Measurements from ENCODE around the gene UNG.
A peak's percentile ranks its signal among the peaks of the same experiment; 100 is the strongest.
"Not testable (repeated sequence)": the region's sequence is repeated elsewhere in the genome, so short reads cannot be mapped to it uniquely, and the experiment has no call there.

Gene UNG

GRCh38 chr12:109097435-109098182, at the start of gene UNG:
Gene UNG, plus strand, starts transcription at chr12:109097597. Its CDS starts 83 bp downstream, at chr12:109097680.
- H3K9ac ChIP-seq (ENCODE audit: low read depth, low read length) = peak within 1 kb of the TSS; percentile 94
- 0 out of 2 replicates have a peak, but pooled peaks cover 5% of the 10 kb centered on the region for H3K27me3 ChIP-seq (ENCODE audit: control insufficient read depth, insufficient read depth, low read length)
- peaks cover 10% of the 10 kb centered on the region; the same call in 1 of the 2 replicates for H3K4me1 ChIP-seq (ENCODE audit: control insufficient read depth, insufficient read depth, low read length)

GRCh38 chr12:109048706-109049105, 48.7 kb upstream of the UNG start:
- not testable (repeated sequence) for H3K9ac ChIP-seq (ENCODE audit: low read depth, low read length); H3K4me3 ChIP-seq (ENCODE audit: low read depth, low read length); H3K4me1 ChIP-seq (ENCODE audit: control insufficient read depth, insufficient read depth, low read length); H3K9me3 ChIP-seq (ENCODE audit: control insufficient read depth, insufficient read depth, low read length); H3K27ac ChIP-seq (ENCODE audit: low read depth, low read length); H3K36me3 ChIP-seq (ENCODE audit: control insufficient read depth, insufficient read depth, low read length); H3K27me3 ChIP-seq (ENCODE audit: control insufficient read depth, insufficient read depth, low read length)

More at GRCh38 chr12:109097435-109098182, at the start of gene UNG:
- H3K4me3 ChIP-seq (ENCODE audit: low read depth, low read length) = peak within 1 kb of the TSS; percentile 91
- H3K9me3 ChIP-seq (ENCODE audit: control insufficient read depth, insufficient read depth, low read length) = no peaks in the 10 kb centered on the region
- H3K36me3 ChIP-seq (ENCODE audit: control insufficient read depth, insufficient read depth, low read length) = peaks cover 40% of the 10 kb centered on the region
- H3K27ac ChIP-seq (ENCODE audit: low read depth, low read length) = peak within 1 kb of the TSS; percentile 98

- H3K4me1 ChIP-seq (ENCODE audit: control insufficient read depth, insufficient read depth, low read length); H3K4me3 ChIP-seq (ENCODE audit: low read depth, low read length); H3K27ac ChIP-seq (ENCODE audit: low read depth, low read length); H3K9ac ChIP-seq (ENCODE audit: low read depth, low read length); H3K36me3 ChIP-seq (ENCODE audit: control insufficient read depth, insufficient read depth, low read length); H3K27me3 ChIP-seq (ENCODE audit: control insufficient read depth, insufficient read depth, low read length); H3K9me3 ChIP-seq (ENCODE audit: control insufficient read depth, insufficient read depth, low read length): not testable (repeated sequence)
Observed at GRCh38 chr12:109049794-109050193, 47.6 kb upstream of the UNG start.

GRCh38 chr12:109052097-109052413, 45.3 kb upstream of the UNG start:
- no peaks in the 10 kb centered on the region for H3K36me3 ChIP-seq (ENCODE audit: control insufficient read depth, insufficient read depth, low read length)
- H3K4me1 ChIP-seq (ENCODE audit: control insufficient read depth, insufficient read depth, low read length) = peaks cover 6% of the 10 kb centered on the region
- no peaks in the 10 kb centered on the region for H3K27me3 ChIP-seq (ENCODE audit: control insufficient read depth, insufficient read depth, low read length)
- no peaks in the 10 kb centered on the region for H3K9me3 ChIP-seq (ENCODE audit: control insufficient read depth, insufficient read depth, low read length)
- peak overlapping the region; percentile 92 for H3K4me3 ChIP-seq (ENCODE audit: low read depth, low read length)
- no peak overlapping the region for H3K27ac ChIP-seq (ENCODE audit: low read depth, low read length)
- no peak overlapping the region for H3K9ac ChIP-seq (ENCODE audit: low read depth, low read length)

GRCh38 chr12:109052414-109053323, 44.7 kb upstream of the UNG start, which contains the start of gene USP30:
Gene USP30, plus strand, starts transcription at chr12:109052576. Its CDS starts 103 bp downstream, at chr12:109052679.
- Histone ChIP-seq H3K9ac (ENCODE audit: low read depth, low read length) (peak within 1 kb of the TSS; percentile 20; the same call in 1 of the 2 replicates), H3K27me3 (ENCODE audit: control insufficient read depth, insufficient read depth, low read length) (no peaks in the 10 kb centered on the region), H3K36me3 (ENCODE audit: control insufficient read depth, insufficient read depth, low read length) (no peaks in the 10 kb centered on the region), H3K4me1 (ENCODE audit: control insufficient read depth, insufficient read depth, low read length) (peaks cover 6% of the 10 kb centered on the region), H3K9me3 (ENCODE audit: control insufficient read depth, insufficient read depth, low read length) (no peaks in the 10 kb centered on the region), H3K4me3 (ENCODE audit: low read depth, low read length) (peak within 1 kb of the TSS; percentile 92), H3K27ac (ENCODE audit: low read depth, low read length) (peak within 1 kb of the TSS; percentile 50)

- Histone ChIP-seq H3K36me3 (ENCODE audit: control insufficient read depth, insufficient read depth, low read length) (0 out of 2 replicates have a peak, but pooled peaks cover under 1% of the 10 kb centered on the region), H3K27me3 (ENCODE audit: control insufficient read depth, insufficient read depth, low read length) (no peaks in the 10 kb centered on the region), H3K4me3 (ENCODE audit: low read depth, low read length) (peak overlapping the region; percentile 92), H3K9me3 (ENCODE audit: control insufficient read depth, insufficient read depth, low read length) (no peaks in the 10 kb centered on the region), H3K9ac (ENCODE audit: low read depth, low read length) (no peak overlapping the region), H3K4me1 (ENCODE audit: control insufficient read depth, insufficient read depth, low read length) (peaks cover 6% of the 10 kb centered on the region), H3K27ac (ENCODE audit: low read depth, low read length) (no peak overlapping the region)
Observed at GRCh38 chr12:109053382-109054123, 43.8 kb upstream of the UNG start.

- not testable (repeated sequence) for H3K9me3 ChIP-seq (ENCODE audit: control insufficient read depth, insufficient read depth, low read length); H3K4me1 ChIP-seq (ENCODE audit: control insufficient read depth, insufficient read depth, low read length); H3K36me3 ChIP-seq (ENCODE audit: control insufficient read depth, insufficient read depth, low read length); H3K27me3 ChIP-seq (ENCODE audit: control insufficient read depth, insufficient read depth, low read length); H3K9ac ChIP-seq (ENCODE audit: low read depth, low read length); H3K27ac ChIP-seq (ENCODE audit: low read depth, low read length); H3K4me3 ChIP-seq (ENCODE audit: low read depth, low read length)
Observed at GRCh38 chr12:109054124-109054513, 43.3 kb upstream of the UNG start.

GRCh38 chr12:109054520-109054919, 42.9 kb upstream of the UNG start:
- H3K4me3 ChIP-seq (ENCODE audit: low read depth, low read length) = no peak overlapping the region

GRCh38 chr12:109056891-109057290, 40.5 kb upstream of the UNG start:
- H3K4me3 ChIP-seq (ENCODE audit: low read depth, low read length) = no peak overlapping the region
- H3K27me3 ChIP-seq (ENCODE audit: control insufficient read depth, insufficient read depth, low read length) = no peaks in the 10 kb centered on the region
- H3K36me3 ChIP-seq (ENCODE audit: control insufficient read depth, insufficient read depth, low read length) = 0 out of 2 replicates have a peak, but pooled peaks cover 2% of the 10 kb centered on the region
- H3K27ac ChIP-seq (ENCODE audit: low read depth, low read length) = no peak overlapping the region
- no peaks in the 10 kb centered on the region for H3K9me3 ChIP-seq (ENCODE audit: control insufficient read depth, insufficient read depth, low read length)
- H3K4me1 ChIP-seq (ENCODE audit: control insufficient read depth, insufficient read depth, low read length) = peaks cover 6% of the 10 kb centered on the region
- H3K9ac ChIP-seq (ENCODE audit: low read depth, low read length) = no peak overlapping the region

More at GRCh38 chr12:109054520-109054919, 42.9 kb upstream of the UNG start:
- H3K27me3 ChIP-seq (ENCODE audit: control insufficient read depth, insufficient read depth, low read length) = no peaks in the 10 kb centered on the region
- 0 out of 2 replicates have a peak, but pooled peaks cover 2% of the 10 kb centered on the region for H3K36me3 ChIP-seq (ENCODE audit: control insufficient read depth, insufficient read depth, low read length)
- H3K9ac ChIP-seq (ENCODE audit: low read depth, low read length) = no peak overlapping the region
- H3K4me1 ChIP-seq (ENCODE audit: control insufficient read depth, insufficient read depth, low read length) = peaks cover 6% of the 10 kb centered on the region
- no peaks in the 10 kb centered on the region for H3K9me3 ChIP-seq (ENCODE audit: control insufficient read depth, insufficient read depth, low read length)
- no peak overlapping the region for H3K27ac ChIP-seq (ENCODE audit: low read depth, low read length)

- no peaks in the 10 kb centered on the region for H3K9me3 ChIP-seq (ENCODE audit: control insufficient read depth, insufficient read depth, low read length)
- no peak overlapping the region for H3K9ac ChIP-seq (ENCODE audit: low read depth, low read length)
- no peak overlapping the region for H3K27ac ChIP-seq (ENCODE audit: low read depth, low read length)
- H3K36me3 ChIP-seq (ENCODE audit: control insufficient read depth, insufficient read depth, low read length) = 0 out of 2 replicates have a peak, but pooled peaks cover 2% of the 10 kb centered on the region
- no peak overlapping the region for H3K4me3 ChIP-seq (ENCODE audit: low read depth, low read length)
- no peaks in the 10 kb centered on the region for H3K27me3 ChIP-seq (ENCODE audit: control insufficient read depth, insufficient read depth, low read length)
- peaks cover 6% of the 10 kb centered on the region for H3K4me1 ChIP-seq (ENCODE audit: control insufficient read depth, insufficient read depth, low read length)
Observed at GRCh38 chr12:109057376-109057775, 40.0 kb upstream of the UNG start.

Measured in HUES48 (cell line).